Measurements from ENCODE around the gene LSAMP.

Gene LSAMP

DNA sequence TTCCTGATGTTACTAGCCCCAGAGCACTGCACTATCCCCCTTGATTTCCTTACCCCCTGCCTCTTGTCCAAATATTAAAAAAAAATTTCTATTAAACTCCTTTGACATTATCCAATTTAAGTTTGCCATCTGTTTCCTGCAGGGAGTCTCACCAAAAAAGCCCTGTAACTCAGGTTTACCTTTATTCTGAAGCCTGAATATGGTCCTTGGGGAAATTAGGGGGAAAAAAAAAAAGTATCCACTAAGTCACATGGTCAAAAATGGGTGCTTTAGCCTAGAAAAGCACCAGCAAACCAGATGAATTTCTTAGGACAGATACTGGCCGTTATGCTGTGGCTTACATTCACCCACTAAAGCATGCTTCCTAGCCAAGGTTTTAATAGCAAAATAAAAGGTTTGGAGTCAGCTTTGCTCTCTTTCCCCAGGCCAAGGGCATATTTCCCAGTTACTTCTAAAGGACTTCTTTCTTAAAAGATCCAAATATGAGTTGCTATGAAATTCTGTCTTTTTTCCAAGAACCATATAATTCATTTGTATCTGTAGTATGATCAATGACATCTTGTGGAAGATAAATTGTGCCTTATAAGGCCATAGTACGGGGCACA is 394.9 kb downstream of the LSAMP start:
- no peaks in the 10 kb centered on the region for H3K4me1 ChIP-seq (ENCODE audit: control insufficient read depth, insufficient read depth, low read length)
- H3K27ac ChIP-seq (ENCODE audit: extremely low read depth, low read depth, low read length) = no peak overlapping the region
- CTCF ChIA-PET = no interaction called here
- TF ChIP-seq, protein P1, sequence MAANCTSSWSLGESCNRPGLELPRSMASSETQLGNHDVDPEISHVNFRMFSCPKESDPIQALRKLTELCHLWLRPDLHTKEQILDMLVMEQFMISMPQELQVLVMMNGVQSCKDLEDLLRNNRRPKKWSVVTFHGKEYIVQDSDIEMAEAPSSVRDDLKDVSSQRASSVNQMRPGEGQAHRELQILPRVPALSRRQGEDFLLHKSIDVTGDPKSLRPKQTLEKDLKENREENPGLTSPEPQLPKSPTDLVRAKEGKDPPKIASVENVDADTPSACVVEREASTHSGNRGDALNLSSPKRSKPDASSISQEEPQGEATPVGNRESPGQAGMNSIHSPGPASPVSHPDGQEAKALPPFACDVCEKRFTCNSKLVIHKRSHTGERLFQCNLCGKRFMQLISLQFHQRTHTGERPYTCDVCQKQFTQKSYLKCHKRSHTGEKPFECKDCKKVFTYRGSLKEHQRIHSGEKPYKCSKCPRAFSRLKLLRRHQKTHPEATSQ (tag by site-specific recombination; IDR thresholded peaks at IDR 0.05) = no peak
- TF ChIP-seq ZNF555 (tag by site-specific recombination; conservative IDR thresholded peaks at IDR 0.05) (no peak), ZNF114 (tag by site-specific recombination; IDR thresholded peaks at IDR 0.05) (no peak), ZNF837 (tag by site-specific recombination; IDR thresholded peaks at IDR 0.05) (no peak), ZNF624 (tag by site-specific recombination; IDR thresholded peaks at IDR 0.05) (no peak), ZBTB1 (tag by site-specific recombination; IDR thresholded peaks at IDR 0.05) (no peak)
- TF ChIP-seq, protein P2, sequence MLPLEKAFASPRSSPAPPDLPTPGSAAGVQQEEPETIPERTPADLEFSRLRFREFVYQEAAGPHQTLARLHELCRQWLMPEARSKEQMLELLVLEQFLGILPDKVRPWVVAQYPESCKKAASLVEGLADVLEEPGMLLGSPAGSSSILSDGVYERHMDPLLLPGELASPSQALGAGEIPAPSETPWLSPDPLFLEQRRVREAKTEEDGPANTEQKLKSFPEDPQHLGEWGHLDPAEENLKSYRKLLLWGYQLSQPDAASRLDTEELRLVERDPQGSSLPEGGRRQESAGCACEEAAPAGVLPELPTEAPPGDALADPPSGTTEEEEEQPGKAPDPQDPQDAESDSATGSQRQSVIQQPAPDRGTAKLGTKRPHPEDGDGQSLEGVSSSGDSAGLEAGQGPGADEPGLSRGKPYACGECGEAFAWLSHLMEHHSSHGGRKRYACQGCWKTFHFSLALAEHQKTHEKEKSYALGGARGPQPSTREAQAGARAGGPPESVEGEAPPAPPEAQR (tag by site-specific recombination; IDR thresholded peaks at IDR 0.05) = no peak
- H3K4me3 ChIP-seq (ENCODE audit: low read depth, low read length) = no peak overlapping the region
- H3K9me3 ChIP-seq (ENCODE audit: control insufficient read depth, insufficient read depth, low read depth, low read length) = no peaks in the 10 kb centered on the region
- POLR2A ChIA-PET = no interaction called here
- H3K36me3 ChIP-seq (ENCODE audit: control insufficient read depth in 2 of 2, insufficient read depth in 1 of 2, low read length in 2 of 2) = no peaks in the 10 kb centered on the region

DNA sequence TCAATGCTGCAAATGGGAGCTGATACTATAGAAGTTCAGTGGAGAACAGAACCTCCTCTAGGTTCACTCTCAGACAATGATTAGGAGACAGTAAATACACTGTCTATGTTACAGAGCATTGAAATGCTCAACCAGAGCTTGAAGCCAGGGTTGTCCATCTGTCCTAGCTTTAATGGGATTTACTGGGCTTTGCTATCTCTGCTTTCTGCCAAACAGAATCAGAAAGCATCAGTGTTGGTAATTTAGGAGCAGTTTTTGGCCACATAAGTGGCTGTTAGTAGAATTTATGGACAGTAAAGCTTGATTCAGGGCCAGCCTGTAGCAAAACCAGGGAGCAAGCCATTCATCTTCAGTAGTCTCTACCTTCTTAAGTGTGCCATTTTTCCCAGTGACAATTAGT is 396.3 kb downstream of the LSAMP start:
- H3K4me3 ChIP-seq (ENCODE audit: low read depth, low read length) = no peak overlapping the region
- H3K27ac ChIP-seq (ENCODE audit: extremely low read depth, low read depth, low read length) = no peak overlapping the region
- no peaks in the 10 kb centered on the region for H3K4me1 ChIP-seq (ENCODE audit: control insufficient read depth, insufficient read depth, low read length)
- TF ChIP-seq ZNF48 (tag by site-specific recombination; IDR thresholded peaks at IDR 0.05) (no peak), ZNF677 (tag by site-specific recombination; IDR thresholded peaks at IDR 0.05) (no peak), ZFHX2 (tag by site-specific recombination; conservative IDR thresholded peaks at IDR 0.05) (no peak), ZNF548 (tag by site-specific recombination; IDR thresholded peaks at IDR 0.05) (no peak), ZNF214 (tag by site-specific recombination; IDR thresholded peaks at IDR 0.05; ENCODE audit: borderline replicate concordance) (no peak), SP3 (tag by site-specific recombination; IDR thresholded peaks at IDR 0.05) (no peak), ZNF792 (tag by site-specific recombination; IDR thresholded peaks at IDR 0.05) (no peak), KLF8 (tag by site-specific recombination; IDR thresholded peaks at IDR 0.05) (no peak), ZNF138 (tag by site-specific recombination; IDR thresholded peaks at IDR 0.05; ENCODE audit: borderline replicate concordance) (no peak), ZNF791 (tag by site-specific recombination; IDR thresholded peaks at IDR 0.05) (no peak), ZNF37A (tag by site-specific recombination; IDR thresholded peaks at IDR 0.05) (no peak), ZBTB1 (tag by site-specific recombination; IDR thresholded peaks at IDR 0.05) (no peak)
- TF ChIP-seq, protein P2 (tag by site-specific recombination; IDR thresholded peaks at IDR 0.05) = no peak
- TF ChIP-seq, protein P3, sequence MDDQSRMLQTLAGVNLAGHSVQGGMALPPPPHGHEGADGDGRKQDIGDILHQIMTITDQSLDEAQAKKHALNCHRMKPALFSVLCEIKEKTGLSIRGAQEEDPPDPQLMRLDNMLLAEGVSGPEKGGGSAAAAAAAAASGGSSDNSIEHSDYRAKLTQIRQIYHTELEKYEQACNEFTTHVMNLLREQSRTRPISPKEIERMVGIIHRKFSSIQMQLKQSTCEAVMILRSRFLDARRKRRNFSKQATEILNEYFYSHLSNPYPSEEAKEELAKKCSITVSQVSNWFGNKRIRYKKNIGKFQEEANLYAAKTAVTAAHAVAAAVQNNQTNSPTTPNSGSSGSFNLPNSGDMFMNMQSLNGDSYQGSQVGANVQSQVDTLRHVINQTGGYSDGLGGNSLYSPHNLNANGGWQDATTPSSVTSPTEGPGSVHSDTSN (CRISPR knock-in tag; IDR thresholded peaks at IDR 0.05) = no peak
- TF ChIP-seq, protein P4, sequence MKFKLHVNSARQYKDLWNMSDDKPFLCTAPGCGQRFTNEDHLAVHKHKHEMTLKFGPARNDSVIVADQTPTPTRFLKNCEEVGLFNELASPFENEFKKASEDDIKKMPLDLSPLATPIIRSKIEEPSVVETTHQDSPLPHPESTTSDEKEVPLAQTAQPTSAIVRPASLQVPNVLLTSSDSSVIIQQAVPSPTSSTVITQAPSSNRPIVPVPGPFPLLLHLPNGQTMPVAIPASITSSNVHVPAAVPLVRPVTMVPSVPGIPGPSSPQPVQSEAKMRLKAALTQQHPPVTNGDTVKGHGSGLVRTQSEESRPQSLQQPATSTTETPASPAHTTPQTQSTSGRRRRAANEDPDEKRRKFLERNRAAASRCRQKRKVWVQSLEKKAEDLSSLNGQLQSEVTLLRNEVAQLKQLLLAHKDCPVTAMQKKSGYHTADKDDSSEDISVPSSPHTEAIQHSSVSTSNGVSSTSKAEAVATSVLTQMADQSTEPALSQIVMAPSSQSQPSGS (tag by site-specific recombination; IDR thresholded peaks at IDR 0.05; ENCODE audit: low read depth) = no peak
- TF ChIP-seq, protein P5, sequence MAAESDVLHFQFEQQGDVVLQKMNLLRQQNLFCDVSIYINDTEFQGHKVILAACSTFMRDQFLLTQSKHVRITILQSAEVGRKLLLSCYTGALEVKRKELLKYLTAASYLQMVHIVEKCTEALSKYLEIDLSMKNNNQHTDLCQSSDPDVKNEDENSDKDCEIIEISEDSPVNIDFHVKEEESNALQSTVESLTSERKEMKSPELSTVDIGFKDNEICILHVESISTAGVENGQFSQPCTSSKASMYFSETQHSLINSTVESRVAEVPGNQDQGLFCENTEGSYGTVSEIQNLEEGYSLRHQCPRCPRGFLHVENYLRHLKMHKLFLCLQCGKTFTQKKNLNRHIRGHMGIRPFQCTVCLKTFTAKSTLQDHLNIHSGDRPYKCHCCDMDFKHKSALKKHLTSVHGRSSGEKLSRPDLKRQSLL (tag by site-specific recombination; IDR thresholded peaks at IDR 0.05) = no peak
- ChIA-PET POLR2A (no interaction called here), CTCF (no interaction called here)
- no peaks in the 10 kb centered on the region for H3K36me3 ChIP-seq (ENCODE audit: control insufficient read depth in 2 of 2, insufficient read depth in 1 of 2, low read length in 2 of 2)
- no peaks in the 10 kb centered on the region for H3K9me3 ChIP-seq (ENCODE audit: control insufficient read depth, insufficient read depth, low read depth, low read length)
